ENCODE measurements around the gene MT4. TPM values are rescaled to one million over a fixed set of nuclear protein-coding genes. Genes with fewer than 3 reads are reported as not detected.

Gene MT4
- polyA plus RNA-seq, 1 of the 3 experiments (the other 2 are of a cell fraction): not detected

GRCh38 chr16:56569971-56570370 is 5.1 kb downstream of the MT4 start:
- Histone ChIP-seq H3K4me1 (ENCODE audit: control insufficient read depth in 1 of 2, insufficient read depth in 2 of 2, low read depth in 1 of 2, low read length in 1 of 2) (no peaks in the 10 kb centered on the region), H3K9me2 (no peaks in the 10 kb centered on the region), H3K27ac (ENCODE audit: low read depth in 2 of 2, low read length in 1 of 2) (no peak overlapping the region), H3K9me3 (no peaks in the 10 kb centered on the region), H4K20me1 (ENCODE audit: insufficient read depth) (no peaks in the 10 kb centered on the region), H3K27me3 (ENCODE audit: insufficient read depth) (no peaks in the 10 kb centered on the region; the same call in 1 of the 2 replicates), H3K36me3 (replicated peaks in 1 of 2; ENCODE audit: control insufficient read depth in 1 of 2, insufficient read depth in 2 of 2, low read length in 1 of 2) (no peaks in the 10 kb centered on the region), H3K9ac (no peak overlapping the region), H3K79me2 (ENCODE audit: insufficient read depth) (no peaks in the 10 kb centered on the region), H2AFZ (ENCODE audit: low read depth) (no peak overlapping the region), H3K4me2 (no peak overlapping the region), H3K4me3 (ENCODE audit: low read depth in 2 of 2, low read length in 1 of 2) (no peak overlapping the region), H3F3A (replicated peaks; ENCODE audit: insufficient read depth) (no peaks in the 10 kb centered on the region)
- POLR2A ChIA-PET: no interaction called here
- 80% methylated on average over 1 of the region's 1 CpG for WGBS (ENCODE audit: low lambda C conversion rate)
- CTCF ChIA-PET: interaction anchor here (0.8 to 1.0 kb wide), 2 partner anchors 8 to 219 kb away, joined by 3 read pairs; no protein-coding TSS in a partner anchor
- TF ChIP-seq, protein P1, sequence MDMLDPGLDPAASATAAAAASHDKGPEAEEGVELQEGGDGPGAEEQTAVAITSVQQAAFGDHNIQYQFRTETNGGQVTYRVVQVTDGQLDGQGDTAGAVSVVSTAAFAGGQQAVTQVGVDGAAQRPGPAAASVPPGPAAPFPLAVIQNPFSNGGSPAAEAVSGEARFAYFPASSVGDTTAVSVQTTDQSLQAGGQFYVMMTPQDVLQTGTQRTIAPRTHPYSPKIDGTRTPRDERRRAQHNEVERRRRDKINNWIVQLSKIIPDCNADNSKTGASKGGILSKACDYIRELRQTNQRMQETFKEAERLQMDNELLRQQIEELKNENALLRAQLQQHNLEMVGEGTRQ (IDR thresholded peaks at IDR 0.05; ENCODE audit: borderline replicate concordance, low read depth, low read length): no peak
- TF ChIP-seq REST (IDR thresholded peaks at IDR 0.05; ENCODE audit: low read depth, low read length) (no peak), CHD2 (IDR thresholded peaks at IDR 0.05; ENCODE audit: low read length, partially characterized antibody) (no peak)
- no peak for DNase-seq

DNA sequence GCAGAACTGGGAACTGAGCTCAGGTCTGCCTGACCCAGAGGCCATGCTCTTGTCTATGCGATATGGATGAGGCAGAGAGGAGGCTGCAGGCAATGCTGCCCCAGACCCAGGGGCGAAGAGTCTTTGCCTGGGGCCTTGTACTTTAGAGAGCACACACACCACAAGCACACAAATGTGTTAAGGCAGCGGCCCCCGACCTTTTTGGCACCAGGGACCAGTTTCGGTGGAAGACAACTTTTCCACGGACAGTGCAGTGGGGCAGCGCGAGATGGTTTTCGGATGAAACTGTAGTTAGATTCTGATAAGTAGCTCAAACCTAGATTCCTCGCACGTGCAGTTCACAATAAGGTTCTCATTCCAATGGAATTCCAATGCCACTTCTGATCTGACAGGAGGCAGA is 6.7 kb downstream of the MT4 start:
- 87% methylated on average over 11 of the region's 11 CpGs for WGBS (ENCODE audit: low lambda C conversion rate)
- POLR2A ChIA-PET: no interaction called here
- H3K4me3 ChIP-seq (ENCODE audit: low read depth in 2 of 2, low read length in 1 of 2): no peak overlapping the region
- H3K27ac ChIP-seq (ENCODE audit: low read depth in 2 of 2, low read length in 1 of 2): no peak overlapping the region
- no peak overlapping the region for H2AFZ ChIP-seq (ENCODE audit: low read depth)
- H3F3A ChIP-seq (replicated peaks; ENCODE audit: insufficient read depth): no peaks in the 10 kb centered on the region
- no peaks in the 10 kb centered on the region for H3K9me3 ChIP-seq
- H3K27me3 ChIP-seq (ENCODE audit: insufficient read depth): no peaks in the 10 kb centered on the region
- H3K9me2 ChIP-seq: no peaks in the 10 kb centered on the region
- DNase-seq: no peak
- TF ChIP-seq ELF1 (IDR thresholded peaks at IDR 0.05): no peak
- TF ChIP-seq, protein P1 (IDR thresholded peaks at IDR 0.05; ENCODE audit: borderline replicate concordance, low read depth, low read length): no peak
- H3K4me2 ChIP-seq: no peak overlapping the region
- no peaks in the 10 kb centered on the region for H4K20me1 ChIP-seq (ENCODE audit: insufficient read depth)
- no peaks in the 10 kb centered on the region for H3K79me2 ChIP-seq (ENCODE audit: insufficient read depth)
- H3K4me1 ChIP-seq (ENCODE audit: control insufficient read depth in 1 of 2, insufficient read depth in 2 of 2, low read depth in 1 of 2, low read length in 1 of 2): no peaks in the 10 kb centered on the region
- CTCF ChIA-PET: interaction anchor here (2.2 kb wide), 1 partner anchor 14 kb away, joined by 6 read pairs; no protein-coding TSS in a partner anchor
- no peak overlapping the region for H3K9ac ChIP-seq
- H3K36me3 ChIP-seq (replicated peaks in 1 of 2; ENCODE audit: control insufficient read depth in 1 of 2, insufficient read depth in 2 of 2, low read length in 1 of 2): no peaks in the 10 kb centered on the region
